OCI-LY7 (cell line): Measurements from ENCODE around the gene KRCC1.

Experiments used
- EZH2phosphoT487 ChIP-seq: fragments of 200-600 bp; sonication (generic); IDR thresholded peaks from 2 replicates; pipeline ENCODE4 v1.6.1; 2018; ENCODE audit warnings: low read depth, borderline replicate concordance, mild to moderate bottlenecking, mixed run types, antibody characterized with exemption, low read length, moderate library complexity, mixed read lengths
- TF ChIP-seq, protein P1 (sequence below): fragments of 200-600 bp; sonication (generic); conservative IDR thresholded peaks from 2 replicates; pipeline ENCODE4 v1.5.1; 2014; ENCODE audit warnings: mild to moderate bottlenecking, antibody characterized with exemption, low read length, moderate library complexity, mixed read lengths

DNA sequence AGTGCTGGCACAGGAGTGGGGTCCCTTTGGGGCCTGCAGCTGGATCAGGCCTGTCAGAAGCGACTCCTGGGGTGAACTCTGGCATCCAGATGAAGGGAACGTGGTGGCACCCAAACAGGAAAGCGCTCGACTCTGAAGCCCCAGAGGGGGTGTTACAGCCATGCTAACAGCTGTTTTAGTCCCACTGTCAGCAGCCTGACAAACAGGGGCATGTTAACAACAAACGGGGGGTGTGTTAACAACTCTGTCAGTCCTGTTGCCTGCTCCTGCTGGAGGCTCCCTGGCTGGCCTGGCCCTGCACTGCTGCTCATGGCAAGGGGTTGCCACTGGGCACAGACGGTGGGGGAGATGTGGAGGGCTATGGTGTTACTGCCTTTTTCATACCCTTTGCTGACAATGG is 36.7 kb downstream of the KRCC1 start:
- TF ChIP-seq, protein P1, sequence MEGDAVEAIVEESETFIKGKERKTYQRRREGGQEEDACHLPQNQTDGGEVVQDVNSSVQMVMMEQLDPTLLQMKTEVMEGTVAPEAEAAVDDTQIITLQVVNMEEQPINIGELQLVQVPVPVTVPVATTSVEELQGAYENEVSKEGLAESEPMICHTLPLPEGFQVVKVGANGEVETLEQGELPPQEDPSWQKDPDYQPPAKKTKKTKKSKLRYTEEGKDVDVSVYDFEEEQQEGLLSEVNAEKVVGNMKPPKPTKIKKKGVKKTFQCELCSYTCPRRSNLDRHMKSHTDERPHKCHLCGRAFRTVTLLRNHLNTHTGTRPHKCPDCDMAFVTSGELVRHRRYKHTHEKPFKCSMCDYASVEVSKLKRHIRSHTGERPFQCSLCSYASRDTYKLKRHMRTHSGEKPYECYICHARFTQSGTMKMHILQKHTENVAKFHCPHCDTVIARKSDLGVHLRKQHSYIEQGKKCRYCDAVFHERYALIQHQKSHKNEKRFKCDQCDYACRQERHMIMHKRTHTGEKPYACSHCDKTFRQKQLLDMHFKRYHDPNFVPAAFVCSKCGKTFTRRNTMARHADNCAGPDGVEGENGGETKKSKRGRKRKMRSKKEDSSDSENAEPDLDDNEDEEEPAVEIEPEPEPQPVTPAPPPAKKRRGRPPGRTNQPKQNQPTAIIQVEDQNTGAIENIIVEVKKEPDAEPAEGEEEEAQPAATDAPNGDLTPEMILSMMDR = no peak
- no peak for TF ChIP-seq EZH2phosphoT487
